HG02852 (cell line): ENCODE results near the gene ITSN1.

Experiments
- ATAC-seq: cut with Tn5 transposase; IDR thresholded peaks from one replicate; pipeline ENCODE4 v1.9.1; 2021; ENCODE audit warnings: mild to moderate bottlenecking, moderate library complexity; ENCODE audit not compliant: unreplicated experiment

The ITSN1 gene

GRCh38 chr21:33945652-33946270 is 303.5 kb downstream of the ITSN1 start:
- no peak for ATAC-seq

DNA sequence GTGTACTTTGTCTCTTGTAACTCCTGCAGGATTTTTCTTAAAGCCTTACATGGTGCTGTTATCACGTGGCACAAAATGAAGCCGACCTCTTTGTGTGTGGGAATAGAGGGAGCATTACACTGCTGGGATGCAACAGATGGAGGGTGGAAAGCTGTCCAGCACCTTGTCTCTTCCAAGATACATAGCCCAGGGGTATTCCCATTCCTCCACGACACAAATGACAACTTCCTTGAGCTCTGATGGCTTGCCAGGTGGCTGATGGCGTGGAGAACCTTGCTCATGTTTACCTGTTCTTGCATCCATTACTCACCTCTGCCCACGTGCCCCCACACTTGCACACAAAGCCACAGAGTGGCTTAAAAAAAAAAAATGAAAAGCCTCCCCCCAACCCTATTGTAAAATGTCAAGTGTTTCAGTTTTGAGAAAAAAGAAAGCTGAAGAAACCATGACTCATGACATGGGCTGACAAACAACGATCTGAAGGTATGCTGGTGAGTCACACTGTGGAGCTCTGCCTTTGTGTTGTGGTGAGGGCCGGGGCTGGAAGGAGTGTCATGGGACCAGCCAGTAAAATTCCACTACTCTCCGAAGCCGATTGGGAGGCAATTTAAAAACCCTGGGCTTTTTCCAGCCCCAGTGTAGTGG is 305.3 kb downstream of the ITSN1 start:
- peak; percentile 62 for ATAC-seq

DNA sequence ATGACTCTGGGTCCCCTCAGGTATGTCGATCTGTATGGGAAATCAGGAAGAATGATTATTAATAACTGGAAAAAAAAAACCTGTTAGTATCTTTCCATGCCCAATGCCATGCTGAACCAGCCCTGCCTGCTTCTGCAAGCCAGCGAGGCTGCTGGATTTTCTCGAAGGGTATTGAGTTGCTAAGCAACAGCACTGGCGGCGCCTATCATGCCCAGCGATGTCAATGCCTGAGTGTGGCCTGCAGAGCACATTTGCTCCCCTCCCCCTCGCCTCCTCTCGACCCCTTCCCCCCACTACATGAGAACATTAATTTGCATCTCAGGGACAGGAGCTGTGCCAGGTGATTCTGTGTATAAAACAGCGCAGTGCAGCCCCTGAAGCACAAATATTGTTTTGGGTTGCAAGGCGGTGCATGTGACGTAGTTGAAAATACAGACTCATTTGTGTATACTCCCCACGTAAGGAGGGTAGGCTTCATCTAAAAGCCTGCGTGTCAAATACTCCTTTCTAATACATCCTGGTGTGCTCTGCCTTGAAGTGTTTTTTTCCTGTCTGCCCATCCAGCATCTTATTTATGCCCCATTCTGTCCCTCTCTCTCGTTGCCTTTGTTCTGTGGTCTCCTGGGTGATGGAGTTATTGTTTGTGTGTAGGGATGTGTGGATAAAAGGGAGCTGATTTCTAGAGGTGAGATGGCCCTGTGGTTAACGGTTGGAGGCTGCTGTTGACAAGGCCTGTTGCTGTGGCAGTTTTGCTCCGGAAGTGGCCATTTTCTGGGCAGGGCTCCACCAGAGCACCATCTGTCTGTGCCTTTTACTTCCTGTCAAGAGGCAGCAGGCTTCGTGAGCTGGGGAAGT is 306.0 kb downstream of the ITSN1 start:
- ATAC-seq = peak; percentile 43

- no peak for ATAC-seq
Measured at GRCh38 chr21:33948951-33949444, 306.7 kb downstream of the ITSN1 start.
